NT2/D1 (cell line): ENCODE results near the gene CTAGE8.
"Not testable (repeated sequence)": the region's sequence is repeated elsewhere in the genome, so short reads cannot be mapped to it uniquely, and the experiment has no call there.

Experiments used
- YY1 ChIP-seq: IDR thresholded peaks from 2 replicates; pipeline ENCODE4 v1.6.1; 2011; ENCODE audit not compliant: insufficient read length, insufficient read depth
- ZNF274 ChIP-seq: IDR thresholded peaks from 2 replicates; pipeline ENCODE4 v1.6.1; 2011; ENCODE audit warnings: mild to moderate bottlenecking, low read depth, low read length

DNA sequence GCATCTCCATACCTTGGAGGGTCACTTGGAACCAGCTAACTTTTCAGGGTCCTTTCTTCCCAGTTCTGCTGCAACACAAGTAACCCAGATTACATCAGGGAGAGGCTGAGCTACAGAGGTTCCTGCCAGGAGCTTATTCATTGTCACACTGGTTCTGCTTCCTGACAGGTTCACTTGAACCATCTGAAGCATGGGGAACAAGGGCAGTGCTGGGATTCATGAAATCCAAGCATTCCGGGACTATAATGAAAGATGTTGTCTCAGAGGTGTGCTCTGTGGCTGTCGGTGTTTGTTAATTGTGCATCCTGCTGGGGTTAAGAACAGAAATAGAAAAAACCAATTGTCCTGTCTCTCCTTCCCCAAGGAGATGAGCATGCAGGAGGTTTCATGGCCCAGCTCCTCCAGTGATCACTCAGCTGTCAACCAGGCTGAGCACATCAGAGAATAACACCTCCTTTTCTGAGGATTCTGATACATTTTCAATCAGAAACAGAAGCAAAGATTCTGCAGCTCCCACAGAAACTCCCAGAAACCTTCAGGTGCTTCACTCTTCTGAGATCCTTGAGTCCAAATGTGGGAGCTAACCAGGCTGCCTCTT is 42.9 kb upstream of the CTAGE8 start, which contains the start of gene OR2A1:
- TF ChIP-seq ZNF274, YY1: not testable (repeated sequence)
